ENCODE results near the gene BICC1. TPM values are rescaled to one million over a fixed set of nuclear protein-coding genes. Genes with fewer than 3 reads are reported as not detected.

Gene BICC1
- total RNA-seq, 1 experiment from 2014 or later, result 15.1 TPM

GRCh38 chr10:58535311-58535710, 22.6 kb downstream of the BICC1 start:
- no peaks in the 10 kb centered on the region for H3K36me3 ChIP-seq
- H3K4me3 ChIP-seq, result no peak overlapping the region
- no peaks in the 10 kb centered on the region for H3K9me3 ChIP-seq (replicated peaks)
- H3K4me1 ChIP-seq, result no peaks in the 10 kb centered on the region
- no peaks in the 10 kb centered on the region for H3K27me3 ChIP-seq
- H3K27ac ChIP-seq, result no peak overlapping the region
- no peak for DNase-seq

GRCh38 chr10:58543141-58543540, 30.5 kb downstream of the BICC1 start:
- H3K9me3 ChIP-seq (replicated peaks), result no peaks in the 10 kb centered on the region
- no peaks in the 10 kb centered on the region for H3K4me1 ChIP-seq
- no peak for DNase-seq
- no peak overlapping the region for H3K4me3 ChIP-seq
- H3K27ac ChIP-seq, result no peak overlapping the region
- H3K27me3 ChIP-seq, result no peaks in the 10 kb centered on the region
- H3K36me3 ChIP-seq, result no peaks in the 10 kb centered on the region

GRCh38 chr10:58544135-58544534, 31.5 kb downstream of the BICC1 start:
- H3K4me1 ChIP-seq, result no peaks in the 10 kb centered on the region
- H3K27me3 ChIP-seq, result no peaks in the 10 kb centered on the region
- H3K27ac ChIP-seq, result no peak overlapping the region
- H3K36me3 ChIP-seq, result no peaks in the 10 kb centered on the region
- H3K9me3 ChIP-seq (replicated peaks), result no peaks in the 10 kb centered on the region
- DNase-seq, result no peak
- H3K4me3 ChIP-seq, result no peak overlapping the region

DNA sequence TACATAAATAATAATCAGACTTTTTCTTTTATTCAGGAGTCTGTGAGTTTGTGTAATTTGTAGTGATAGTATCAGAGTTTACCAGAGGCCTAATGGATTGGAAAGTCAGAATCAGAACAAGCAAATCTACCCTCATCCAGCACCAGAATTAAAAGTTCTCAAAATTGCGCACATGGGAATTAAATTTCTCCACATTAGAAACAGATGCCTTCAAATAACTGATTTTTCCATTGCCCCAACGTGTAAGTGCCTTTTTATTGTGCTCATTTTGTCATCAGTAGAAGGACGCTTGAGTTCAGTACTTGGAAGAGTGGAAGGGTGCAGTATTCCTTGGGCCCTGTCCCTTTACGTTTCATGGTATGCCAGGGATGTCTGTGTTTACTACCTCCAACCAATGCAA, 32.8 kb downstream of the BICC1 start:
- Histone ChIP-seq H3K4me3 (no peak overlapping the region), H3K27ac (no peak overlapping the region), H3K9me3 (replicated peaks) (no peaks in the 10 kb centered on the region), H3K27me3 (no peaks in the 10 kb centered on the region), H3K4me1 (no peaks in the 10 kb centered on the region), H3K36me3 (no peaks in the 10 kb centered on the region)
- DNase-seq, result no peak

GRCh38 chr10:58546137-58546536, 33.5 kb downstream of the BICC1 start:
- H3K4me3 ChIP-seq, result no peak overlapping the region
- H3K27me3 ChIP-seq, result no peaks in the 10 kb centered on the region
- no peaks in the 10 kb centered on the region for H3K4me1 ChIP-seq
- H3K27ac ChIP-seq, result no peak overlapping the region
- no peaks in the 10 kb centered on the region for H3K36me3 ChIP-seq
- no peaks in the 10 kb centered on the region for H3K9me3 ChIP-seq (replicated peaks)
- DNase-seq, result no peak

GRCh38 chr10:58546722-58547445, 34.2 kb downstream of the BICC1 start:
- no peak overlapping the region for H3K27ac ChIP-seq
- no peaks in the 10 kb centered on the region for H3K4me1 ChIP-seq
- H3K27me3 ChIP-seq, result no peaks in the 10 kb centered on the region
- no peaks in the 10 kb centered on the region for H3K36me3 ChIP-seq
- no peaks in the 10 kb centered on the region for H3K9me3 ChIP-seq (replicated peaks)
- DNase-seq, result no peak
- H3K4me3 ChIP-seq, result no peak overlapping the region

DNA sequence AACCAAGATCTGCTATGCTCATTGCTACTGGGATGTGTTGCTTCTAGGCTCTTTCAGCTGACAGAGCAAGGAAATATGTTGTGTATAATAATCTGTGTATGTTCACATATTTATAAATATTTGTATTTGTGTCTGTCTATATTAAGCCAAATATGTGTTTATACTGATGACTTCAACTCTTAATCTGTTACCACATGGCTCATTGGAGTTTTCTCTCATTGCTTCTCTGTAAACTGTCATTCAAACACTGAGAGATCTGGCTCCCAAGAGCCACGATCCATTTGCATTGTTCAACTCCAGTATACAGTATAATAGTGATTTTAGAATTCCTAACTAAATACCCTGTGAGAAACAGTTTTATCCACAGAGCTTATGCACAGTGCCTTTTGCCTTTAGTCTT, 35.3 kb downstream of the BICC1 start:
- Histone ChIP-seq H3K4me3 (no peak overlapping the region), H3K36me3 (no peaks in the 10 kb centered on the region), H3K9me3 (replicated peaks) (no peaks in the 10 kb centered on the region), H3K4me1 (no peaks in the 10 kb centered on the region), H3K27ac (no peak overlapping the region), H3K27me3 (no peaks in the 10 kb centered on the region)
- DNase-seq, result no peak

DNA sequence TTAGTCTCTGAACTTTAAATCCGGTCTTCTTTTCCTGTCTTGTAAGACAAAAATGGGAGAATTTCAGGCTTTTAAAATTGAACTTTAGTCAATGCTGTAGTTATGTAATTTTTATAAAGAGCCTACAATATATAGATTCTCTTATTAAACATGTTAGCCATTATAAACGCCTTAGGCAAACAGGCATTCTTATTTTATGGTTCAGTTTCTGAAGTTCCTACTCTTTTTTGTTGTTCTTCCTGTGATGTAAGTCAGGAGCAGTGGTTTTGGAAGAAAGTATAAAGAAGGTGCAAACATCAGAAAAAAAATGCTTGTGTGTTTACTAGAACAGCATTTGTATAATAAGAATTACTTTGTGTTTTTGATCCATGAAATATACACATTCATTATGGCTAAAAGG, 41.6 kb downstream of the BICC1 start:
- DNase-seq, result no peak
- no peak overlapping the region for H3K4me3 ChIP-seq
- no peaks in the 10 kb centered on the region for H3K4me1 ChIP-seq
- H3K36me3 ChIP-seq, result no peaks in the 10 kb centered on the region
- H3K9me3 ChIP-seq (replicated peaks), result no peaks in the 10 kb centered on the region
- H3K27ac ChIP-seq, result no peak overlapping the region
- H3K27me3 ChIP-seq, result no peaks in the 10 kb centered on the region

DNA sequence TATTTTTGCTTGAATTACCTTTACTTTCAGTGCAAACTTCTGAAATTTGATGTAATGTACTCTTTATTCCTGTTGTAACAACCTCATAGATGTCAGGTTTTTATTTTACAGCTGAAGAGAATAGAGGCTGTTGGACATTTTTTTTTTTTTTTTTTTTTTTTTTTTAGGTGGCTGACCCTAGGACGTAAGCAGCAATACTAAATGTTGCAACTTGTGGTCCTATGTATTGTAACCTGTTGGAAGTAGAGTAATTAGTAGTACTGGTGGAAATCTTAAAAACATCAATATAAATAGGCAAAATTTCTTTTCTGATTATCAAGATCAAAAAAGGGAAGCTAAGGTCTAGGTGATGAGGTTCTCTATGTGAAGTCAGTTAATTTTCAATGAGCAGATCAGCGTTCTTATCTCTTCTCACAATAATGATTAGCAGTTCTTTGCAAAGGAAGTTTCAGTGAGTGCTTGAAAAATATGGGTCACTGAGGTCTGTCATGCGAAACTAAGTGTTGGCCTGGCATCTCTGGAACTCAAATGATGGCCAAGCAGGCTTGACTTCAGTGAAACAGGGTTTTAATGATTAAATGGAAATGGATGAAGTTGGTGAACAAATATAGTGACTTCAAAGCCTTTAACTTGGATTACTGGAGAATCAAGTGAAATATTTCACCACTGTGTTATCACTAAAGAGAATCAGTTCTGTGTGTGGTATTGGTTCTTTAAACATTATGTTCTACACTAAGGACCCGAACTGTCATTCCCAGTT, 42.7 kb downstream of the BICC1 start:
- H3K9me3 ChIP-seq (replicated peaks), result no peaks in the 10 kb centered on the region
- no peak overlapping the region for H3K27ac ChIP-seq
- H3K4me1 ChIP-seq, result no peaks in the 10 kb centered on the region
- no peaks in the 10 kb centered on the region for H3K36me3 ChIP-seq
- no peak overlapping the region for H3K4me3 ChIP-seq
- no peaks in the 10 kb centered on the region for H3K27me3 ChIP-seq
- DNase-seq, result no peak

- no peaks in the 10 kb centered on the region for H3K36me3 ChIP-seq
- no peak for DNase-seq
- no peaks in the 10 kb centered on the region for H3K4me1 ChIP-seq
- no peaks in the 10 kb centered on the region for H3K27me3 ChIP-seq
- H3K4me3 ChIP-seq, result no peak overlapping the region
- H3K27ac ChIP-seq, result no peak overlapping the region
- H3K9me3 ChIP-seq (replicated peaks), result no peaks in the 10 kb centered on the region
These were observed 43.2 kb downstream of the BICC1 start for GRCh38 chr10:58555930-58556311.

- Histone ChIP-seq H3K4me3 (no peak overlapping the region), H3K9me3 (replicated peaks) (no peaks in the 10 kb centered on the region), H3K27me3 (no peaks in the 10 kb centered on the region), H3K4me1 (no peaks in the 10 kb centered on the region), H3K36me3 (no peaks in the 10 kb centered on the region), H3K27ac (no peak overlapping the region)
- no peak for DNase-seq
These were observed 44.0 kb downstream of the BICC1 start for GRCh38 chr10:58556516-58557165.

DNA sequence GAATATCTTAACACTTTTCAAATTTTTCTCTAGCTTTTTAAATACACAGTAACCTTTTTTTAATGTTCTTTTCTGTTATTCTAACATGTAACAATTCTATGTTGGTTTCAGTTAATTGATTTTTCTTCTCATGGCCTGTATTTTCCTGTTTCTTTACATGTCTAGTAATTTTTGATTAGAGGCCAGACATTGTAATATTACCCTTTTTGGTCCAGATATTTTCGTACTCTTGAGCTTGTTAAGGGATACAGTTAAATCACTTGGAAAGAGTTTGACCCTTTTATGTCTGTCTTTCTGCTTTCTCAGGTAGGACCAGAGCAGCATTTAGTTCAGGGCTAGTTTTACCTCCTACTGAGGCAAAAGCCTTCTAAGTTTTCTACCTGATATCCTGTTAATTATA, 45.0 kb downstream of the BICC1 start:
- Histone ChIP-seq H3K4me1 (no peaks in the 10 kb centered on the region), H3K4me3 (no peak overlapping the region), H3K9me3 (replicated peaks) (no peaks in the 10 kb centered on the region), H3K27me3 (no peaks in the 10 kb centered on the region), H3K36me3 (no peaks in the 10 kb centered on the region), H3K27ac (no peak overlapping the region)
- no peak for DNase-seq

GRCh38 chr10:58560068-58560467, 47.4 kb downstream of the BICC1 start:
- Histone ChIP-seq H3K27ac (no peak overlapping the region), H3K36me3 (no peaks in the 10 kb centered on the region), H3K4me3 (no peak overlapping the region), H3K9me3 (replicated peaks) (no peaks in the 10 kb centered on the region), H3K27me3 (no peaks in the 10 kb centered on the region), H3K4me1 (peaks cover 5% of the 10 kb centered on the region; the same call in 1 of the 2 replicates)
- DNase-seq, result no peak

DNA sequence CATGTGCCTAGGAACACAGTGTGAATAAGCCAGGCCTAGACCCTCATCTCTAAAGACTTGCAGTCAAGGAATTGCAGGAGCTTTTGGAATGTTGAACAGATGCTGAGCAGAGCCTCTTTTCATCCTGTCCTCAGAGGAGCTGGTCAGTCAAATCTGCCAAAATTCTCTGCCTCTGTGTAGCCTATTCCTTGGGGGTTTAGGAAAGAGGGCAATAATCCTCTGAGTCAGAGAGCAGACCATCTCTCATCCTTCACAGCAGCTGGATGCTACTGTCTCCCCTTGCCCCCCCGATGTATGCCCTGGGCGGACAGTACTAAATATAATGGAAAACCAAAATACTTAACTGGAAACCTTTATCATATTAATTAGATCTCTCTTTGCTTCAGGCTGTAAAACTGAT, 52.6 kb downstream of the BICC1 start:
- no peaks in the 10 kb centered on the region for H3K36me3 ChIP-seq
- peaks cover 6% of the 10 kb centered on the region; the same call in 1 of the 2 replicates for H3K4me1 ChIP-seq
- no peaks in the 10 kb centered on the region for H3K27me3 ChIP-seq
- H3K27ac ChIP-seq, result 0 out of 2 replicates have a peak overlapping the region, but pooled peaks have one; percentile 5
- no peaks in the 10 kb centered on the region for H3K9me3 ChIP-seq (replicated peaks)
- no peak overlapping the region for H3K4me3 ChIP-seq
- peak; percentile 35 to 47 for DNase-seq

DNA sequence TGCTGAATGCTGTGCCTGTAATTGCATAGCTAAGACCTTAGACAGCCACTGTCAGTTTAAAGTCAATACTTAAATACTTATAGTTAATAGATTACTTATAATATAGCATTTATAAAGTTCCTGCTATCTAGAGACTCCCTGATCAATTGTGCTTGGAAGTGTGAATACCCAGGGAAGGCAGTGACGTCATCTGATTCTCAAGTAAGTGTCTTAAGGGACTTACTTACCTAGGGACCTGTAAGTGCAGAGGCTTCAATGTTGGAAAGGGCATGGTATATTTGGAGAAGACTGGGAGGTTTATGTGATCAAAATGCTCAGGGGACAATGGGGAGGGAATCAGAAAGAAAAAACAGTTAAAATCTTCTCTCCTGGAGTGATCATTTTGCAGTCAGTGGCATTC, 55.0 kb downstream of the BICC1 start:
- no peaks in the 10 kb centered on the region for H3K36me3 ChIP-seq
- H3K9me3 ChIP-seq (replicated peaks), result no peaks in the 10 kb centered on the region
- H3K4me3 ChIP-seq, result no peak overlapping the region
- no peaks in the 10 kb centered on the region for H3K27me3 ChIP-seq
- no peak for DNase-seq
- H3K4me1 ChIP-seq, result peaks cover 6% of the 10 kb centered on the region; the same call in 1 of the 2 replicates
- no peak overlapping the region for H3K27ac ChIP-seq

All from SJCRH30 (cell line).